ENCODE results near the gene PAXIP1.

Gene PAXIP1

GRCh38 chr7:154907651-154908620, 95.0 kb downstream of the PAXIP1 start:
- Histone ChIP-seq H3K4me1 (ENCODE audit: control insufficient read depth in 5 of 5, insufficient read depth in 5 of 5, low read length in 5 of 5) (no peaks in the 10 kb centered on the region), H3K9ac (ENCODE audit: low read length in 5 of 5) (no peak overlapping the region), H3K36me3 (ENCODE audit: control insufficient read depth in 5 of 5, insufficient read depth in 5 of 5, low read length in 5 of 5) (no peaks in the 10 kb centered on the region), H3K4me3 (ENCODE audit: low read depth in 1 of 5, low read length in 5 of 5) (no peak overlapping the region), H3K27ac (ENCODE audit: low read depth, low read length) (no peak overlapping the region), H3K27me3 (ENCODE audit: control insufficient read depth in 5 of 5, insufficient read depth in 4 of 5, low read length in 5 of 5) (peaks cover 0 to 20% (median 14%) of the 10 kb centered on the region in 5 donors), H3K9me3 (ENCODE audit: control insufficient read depth in 5 of 5, low read length in 5 of 5) (peaks cover 0 to 17% (median 8%) of the 10 kb centered on the region in 5 donors)

- Histone ChIP-seq H3K27me3 (ENCODE audit: control insufficient read depth in 5 of 5, insufficient read depth in 4 of 5, low read length in 5 of 5) (peaks cover 0 to 20% (median 14%) of the 10 kb centered on the region in 5 donors), H3K9me3 (ENCODE audit: control insufficient read depth in 5 of 5, low read length in 5 of 5) (peaks cover 0 to 17% (median 8%) of the 10 kb centered on the region in 5 donors), H3K4me1 (ENCODE audit: control insufficient read depth in 5 of 5, insufficient read depth in 5 of 5, low read length in 5 of 5) (no peaks in the 10 kb centered on the region), H3K27ac (ENCODE audit: low read depth, low read length) (no peak overlapping the region), H3K36me3 (ENCODE audit: control insufficient read depth in 5 of 5, insufficient read depth in 5 of 5, low read length in 5 of 5) (no peaks in the 10 kb centered on the region), H3K9ac (ENCODE audit: low read length in 5 of 5) (no peak overlapping the region), H3K4me3 (ENCODE audit: low read depth in 1 of 5, low read length in 5 of 5) (no peak overlapping the region)
Measured at GRCh38 chr7:154906736-154907355, 96.1 kb downstream of the PAXIP1 start.

GRCh38 chr7:154906201-154906600, 96.7 kb downstream of the PAXIP1 start:
- no peaks in the 10 kb centered on the region for H3K36me3 ChIP-seq (ENCODE audit: control insufficient read depth in 5 of 5, insufficient read depth in 5 of 5, low read length in 5 of 5)
- H3K4me3 ChIP-seq (ENCODE audit: low read depth in 1 of 5, low read length in 5 of 5) = no peak overlapping the region
- peaks cover 0 to 15% (median 6%) of the 10 kb centered on the region in 5 donors for H3K9me3 ChIP-seq (ENCODE audit: control insufficient read depth in 5 of 5, low read length in 5 of 5)
- H3K27me3 ChIP-seq (ENCODE audit: control insufficient read depth in 5 of 5, insufficient read depth in 4 of 5, low read length in 5 of 5) = peaks cover 0 to 20% (median 14%) of the 10 kb centered on the region in 5 donors
- no peak overlapping the region for H3K27ac ChIP-seq (ENCODE audit: low read depth, low read length)
- no peaks in the 10 kb centered on the region for H3K4me1 ChIP-seq (ENCODE audit: control insufficient read depth in 5 of 5, insufficient read depth in 5 of 5, low read length in 5 of 5)
- no peak overlapping the region for H3K9ac ChIP-seq (ENCODE audit: low read length in 5 of 5)

GRCh38 chr7:154905615-154906014, 97.3 kb downstream of the PAXIP1 start:
- Histone ChIP-seq H3K4me3 (ENCODE audit: low read depth in 1 of 5, low read length in 5 of 5) (no peak overlapping the region), H3K4me1 (ENCODE audit: control insufficient read depth in 5 of 5, insufficient read depth in 5 of 5, low read length in 5 of 5) (no peaks in the 10 kb centered on the region), H3K27me3 (ENCODE audit: control insufficient read depth in 5 of 5, insufficient read depth in 4 of 5, low read length in 5 of 5) (peaks cover 0 to 20% (median 14%) of the 10 kb centered on the region in 5 donors), H3K9me3 (ENCODE audit: control insufficient read depth in 5 of 5, low read length in 5 of 5) (peaks cover 0 to 9% (median under 1%) of the 10 kb centered on the region in 5 donors), H3K27ac (ENCODE audit: low read depth, low read length) (no peak overlapping the region), H3K9ac (ENCODE audit: low read length in 5 of 5) (no peak overlapping the region), H3K36me3 (ENCODE audit: control insufficient read depth in 5 of 5, insufficient read depth in 5 of 5, low read length in 5 of 5) (no peaks in the 10 kb centered on the region)

GRCh38 chr7:154905146-154905545, 97.8 kb downstream of the PAXIP1 start:
- Histone ChIP-seq H3K9me3 (ENCODE audit: control insufficient read depth in 5 of 5, low read length in 5 of 5) (peaks cover 0 to 5% (median 0%) of the 10 kb centered on the region in 5 donors), H3K27ac (ENCODE audit: low read depth, low read length) (no peak overlapping the region), H3K27me3 (ENCODE audit: control insufficient read depth in 5 of 5, insufficient read depth in 4 of 5, low read length in 5 of 5) (peaks cover 0 to 20% (median 11%) of the 10 kb centered on the region in 5 donors)

GRCh38 chr7:154903083-154903731, 99.7 kb downstream of the PAXIP1 start:
- Histone ChIP-seq H3K27ac (ENCODE audit: low read depth, low read length) (no peak overlapping the region), H3K9ac (ENCODE audit: low read length in 5 of 5) (no peak overlapping the region), H3K36me3 (ENCODE audit: control insufficient read depth in 5 of 5, insufficient read depth in 5 of 5, low read length in 5 of 5) (no peaks in the 10 kb centered on the region), H3K9me3 (ENCODE audit: control insufficient read depth in 5 of 5, low read length in 5 of 5) (peaks cover 0 to 5% (median 0%) of the 10 kb centered on the region in 5 donors), H3K27me3 (ENCODE audit: control insufficient read depth in 5 of 5, insufficient read depth in 4 of 5, low read length in 5 of 5) (peaks cover 0 to 13% (median 5%) of the 10 kb centered on the region in 5 donors), H3K4me1 (ENCODE audit: control insufficient read depth in 5 of 5, insufficient read depth in 5 of 5, low read length in 5 of 5) (no peaks in the 10 kb centered on the region), H3K4me3 (ENCODE audit: low read depth in 1 of 5, low read length in 5 of 5) (no peak overlapping the region)

More at GRCh38 chr7:154905146-154905545, 97.8 kb downstream of the PAXIP1 start:
- no peak overlapping the region for H3K9ac ChIP-seq (ENCODE audit: low read length in 5 of 5)
- no peaks in the 10 kb centered on the region for H3K36me3 ChIP-seq (ENCODE audit: control insufficient read depth in 5 of 5, insufficient read depth in 5 of 5, low read length in 5 of 5)
- H3K4me3 ChIP-seq (ENCODE audit: low read depth in 1 of 5, low read length in 5 of 5) = no peak overlapping the region
- H3K4me1 ChIP-seq (ENCODE audit: control insufficient read depth in 5 of 5, insufficient read depth in 5 of 5, low read length in 5 of 5) = no peaks in the 10 kb centered on the region

- no peak overlapping the region for H3K4me3 ChIP-seq (ENCODE audit: low read depth in 1 of 5, low read length in 5 of 5)
- peaks cover 0 to 5% (median 0%) of the 10 kb centered on the region in 5 donors for H3K9me3 ChIP-seq (ENCODE audit: control insufficient read depth in 5 of 5, low read length in 5 of 5)
- H3K27me3 ChIP-seq (ENCODE audit: control insufficient read depth in 5 of 5, insufficient read depth in 4 of 5, low read length in 5 of 5) = peaks cover 2 to 13% (median 4%) of the 10 kb centered on the region in 5 donors
- no peak overlapping the region for H3K27ac ChIP-seq (ENCODE audit: low read depth, low read length)
- H3K9ac ChIP-seq (ENCODE audit: low read length in 5 of 5) = no peak overlapping the region
- H3K36me3 ChIP-seq (ENCODE audit: control insufficient read depth in 5 of 5, insufficient read depth in 5 of 5, low read length in 5 of 5) = no peaks in the 10 kb centered on the region
- H3K4me1 ChIP-seq (ENCODE audit: control insufficient read depth in 5 of 5, insufficient read depth in 5 of 5, low read length in 5 of 5) = no peaks in the 10 kb centered on the region
Measured at GRCh38 chr7:154902600-154903082, 100.3 kb downstream of the PAXIP1 start.

GRCh38 chr7:154899862-154900261, 103.1 kb downstream of the PAXIP1 start:
- Histone ChIP-seq H3K9me3 (ENCODE audit: control insufficient read depth in 5 of 5, low read length in 5 of 5) (peaks cover 0 to 5% (median 0%) of the 10 kb centered on the region in 5 donors), H3K4me3 (ENCODE audit: low read depth in 1 of 5, low read length in 5 of 5) (no peak overlapping the region), H3K9ac (ENCODE audit: low read length in 5 of 5) (no peak overlapping the region), H3K4me1 (ENCODE audit: control insufficient read depth in 5 of 5, insufficient read depth in 5 of 5, low read length in 5 of 5) (no peaks in the 10 kb centered on the region), H3K36me3 (ENCODE audit: control insufficient read depth in 5 of 5, insufficient read depth in 5 of 5, low read length in 5 of 5) (no peaks in the 10 kb centered on the region), H3K27ac (ENCODE audit: low read depth, low read length) (no peak overlapping the region), H3K27me3 (ENCODE audit: control insufficient read depth in 5 of 5, insufficient read depth in 4 of 5, low read length in 5 of 5) (peaks cover 3 to 6% (median 4%) of the 10 kb centered on the region in 5 donors)

GRCh38 chr7:154898973-154899855, 103.7 kb downstream of the PAXIP1 start:
- no peaks in the 10 kb centered on the region for H3K36me3 ChIP-seq (ENCODE audit: control insufficient read depth in 5 of 5, insufficient read depth in 5 of 5, low read length in 5 of 5)
- no peak overlapping the region for H3K9ac ChIP-seq (ENCODE audit: low read length in 5 of 5)
- peaks cover 3 to 6% (median 4%) of the 10 kb centered on the region in 5 donors for H3K27me3 ChIP-seq (ENCODE audit: control insufficient read depth in 5 of 5, insufficient read depth in 4 of 5, low read length in 5 of 5)
- H3K27ac ChIP-seq (ENCODE audit: low read depth, low read length) = no peak overlapping the region
- no peak overlapping the region for H3K4me3 ChIP-seq (ENCODE audit: low read depth in 1 of 5, low read length in 5 of 5)
- peaks cover 0 to 5% (median 0%) of the 10 kb centered on the region in 5 donors for H3K9me3 ChIP-seq (ENCODE audit: control insufficient read depth in 5 of 5, low read length in 5 of 5)
- no peaks in the 10 kb centered on the region for H3K4me1 ChIP-seq (ENCODE audit: control insufficient read depth in 5 of 5, insufficient read depth in 5 of 5, low read length in 5 of 5)
